HCT116 (cell line): Measurements from ENCODE around the gene POLR3A. TPM values are rescaled to one million over a fixed set of nuclear protein-coding genes. Genes with fewer than 3 reads are reported as not detected.

Experiments
- ATAC-seq: fragments of 200-7000 bp; cut with Tn5 transposase; 2 replicates; pipeline ENCODE4 v1.9.1; 2020; ENCODE audit warnings: mild to moderate bottlenecking, moderate library complexity
- BruUV-seq: library from RNA; stranded (reverse); fragments of 400-500 nt; replicated peaks from 2 replicates; lab custom pipeline; 2021; lab: Mats Ljungman, UMichigan
- CTCF ChIA-PET: fragments of 300-600 bp; sonication (Branson Sonifier 250); formaldehyde crosslinking; loops from one replicate; lab custom pipeline; 2021; ENCODE audit warnings: antibody characterized with exemption; lab: Charles Lee
- POLR2A ChIA-PET: fragments of 300-600, 350-600 bp; sonication (Branson Sonifier 250); formaldehyde crosslinking; loops from one replicate; lab custom pipeline; 2021; ENCODE audit warnings: antibody characterized with exemption; lab: Charles Lee
- RAD21 ChIA-PET, 2 experiments: fragments of 300-600 bp; sonication (Branson Sonifier 250); formaldehyde crosslinking; loops; one replicate each; lab custom pipeline; 2023; ENCODE audit warnings: low total read pairs in 2 of 2; ENCODE audit not compliant: uncharacterized antibody in 2 of 2, unreplicated experiment in 2 of 2, low non-redundant PET in 1 of 2; lab: Charles Lee
- DNase-seq: peaks from one replicate; pipeline ENCODE4 v3.0.0-alpha.2; 2010; ENCODE audit warnings: low read depth, low spot score
- H2AFZ ChIP-seq: fragments of 200-600 bp; shearing (Covaris generic), sonication (generic); 2 replicates; pipeline ENCODE4 v1.6.1; 2017; ENCODE audit warnings: low read depth, mixed run types, mixed read lengths, antibody characterized with exemption, low read length; ENCODE audit not compliant: poor library complexity, severe bottlenecking
- H3K27ac ChIP-seq: 2 replicates; pipeline ENCODE4 v1.5.1; 2012; ENCODE audit warnings: low read depth, low read length
- H3K27me3 ChIP-seq: fragments of 200-600 bp; sonication (generic); 2 replicates; pipeline ENCODE4 v1.6.1; 2016; ENCODE audit warnings: mixed run types, low read length, mixed read lengths; ENCODE audit not compliant: insufficient read depth
- H3K36me3 ChIP-seq, 2 experiments: fragments of 200-500 bp in 1 of 2; fragments of 200-600 bp in 1 of 2; sonication (Bioruptor generic) in 1 of 2; sonication (generic) in 1 of 2; 2 replicates each; pipeline versions ENCODE4 v1.5.1 to v1.6.1; 2014 to 2016; ENCODE audit warnings: low read length in 2 of 2, inconsistent platforms in 1 of 2, mixed read lengths in 1 of 2, mixed run types in 1 of 2; ENCODE audit not compliant: insufficient read depth in 2 of 2, control insufficient read depth in 1 of 2
- H3K4me1 ChIP-seq, 2 experiments: fragments of 200-600 bp in 1 of 2; sonication (generic) in 1 of 2; 2 replicates each; pipeline versions ENCODE4 v1.5.1 to v1.6.1; 2012 to 2017; ENCODE audit warnings: low read length in 2 of 2, inconsistent platforms in 1 of 2, mild to moderate bottlenecking in 1 of 2, mixed read lengths in 1 of 2, mixed run types in 1 of 2, moderate library complexity in 1 of 2; ENCODE audit not compliant: insufficient read depth in 2 of 2, control insufficient read depth in 1 of 2
- H3K4me2 ChIP-seq: fragments of 200-600 bp; sonication (generic); 2 replicates; pipeline ENCODE4 v1.6.1; 2017; ENCODE audit warnings: mixed run types, low read length, mixed read lengths
- H3K4me3 ChIP-seq, 2 experiments: fragments of 200-600 bp in 1 of 2; sonication (generic) in 1 of 2; replicated peaks in 1 of 2; 2 replicates each; pipeline ENCODE4 v1.5.1; 2011 to 2016; ENCODE audit warnings: low read length in 2 of 2, control low read depth in 1 of 2, low read depth in 1 of 2, mild to moderate bottlenecking in 1 of 2, mixed read lengths in 1 of 2, mixed run types in 1 of 2
- H3K79me2 ChIP-seq: fragments of 200-600 bp; sonication (generic); 2 replicates; pipeline ENCODE4 v1.6.1; 2017; ENCODE audit warnings: mild to moderate bottlenecking, mixed run types, low read length, moderate library complexity, mixed read lengths; ENCODE audit not compliant: insufficient read depth
- H3K9ac ChIP-seq: fragments of 200-600 bp; sonication (generic); 2 replicates; pipeline ENCODE4 v1.6.1; 2016; ENCODE audit warnings: low read length, mixed read lengths
- H3K9me2 ChIP-seq: fragments of 200-600 bp; sonication (generic), shearing (Covaris generic); 2 replicates; pipeline ENCODE4 v1.6.1; 2017; ENCODE audit warnings: mixed run types, mild to moderate bottlenecking, moderate library complexity; ENCODE audit not compliant: insufficient read depth
- H3K9me3 ChIP-seq, 2 experiments: fragments of 200-500 bp in 1 of 2; fragments of 200-600 bp in 1 of 2; sonication (Bioruptor generic) in 1 of 2; sonication (generic) in 1 of 2; 2 replicates each; pipeline ENCODE4 v1.6.1; 2014 to 2017; ENCODE audit warnings: low read length in 2 of 2, mixed read lengths in 2 of 2, inconsistent platforms in 1 of 2, low read depth in 1 of 2, mild to moderate bottlenecking in 1 of 2, mixed run types in 1 of 2, moderate library complexity in 1 of 2; ENCODE audit not compliant: control insufficient read depth in 1 of 2, insufficient read depth in 1 of 2
- H4K20me1 ChIP-seq: fragments of 200-600 bp; sonication (generic), shearing (Covaris generic); 2 replicates; pipeline ENCODE4 v1.6.1; 2017; ENCODE audit warnings: mixed run types, mild to moderate bottlenecking, moderate library complexity; ENCODE audit not compliant: insufficient read depth
- CEBPB ChIP-seq: IDR thresholded peaks from 2 replicates; pipeline ENCODE4 v1.6.1; 2012; ENCODE audit warnings: low read depth
- EGR1 ChIP-seq: IDR thresholded peaks from 2 replicates; pipeline ENCODE4 v1.6.1; 2012; ENCODE audit warnings: low read depth
- EZH2phosphoT487 ChIP-seq: fragments of 200-600 bp; IDR thresholded peaks from 2 replicates; pipeline ENCODE4 v1.6.1; 2018; ENCODE audit warnings: antibody characterized with exemption, borderline replicate concordance
- SRF ChIP-seq: IDR thresholded peaks from 2 replicates; pipeline ENCODE4 v1.6.1; 2012; ENCODE audit warnings: low read depth
- intact Hi-C: fragments of 100-400 bp; cut with micrococcal nuclease; formaldehyde crosslinking; loops from 2 replicates; pipeline ENCODE4 v1.10.0; 2022
- total RNA-seq: library from RNA; stranded (reverse); gene quantifications from one replicate; pipeline ENCODE4 v1.2.1, GENCODE V29; 2021; ENCODE audit not compliant: unreplicated experiment

POLR3A gene
- total RNA-seq, 1 experiment from 2014 or later: 26.6 TPM

GRCh38 chr10:77989081-77989724 lies 40.1 kb downstream of the POLR3A start:
- Histone ChIP-seq H3K36me3 (peaks cover 59 to 77% of the 10 kb centered on the region in 2 experiments), H4K20me1 (no peaks in the 10 kb centered on the region)
- intact Hi-C loops: no loop called here
- TF ChIP-seq CEBPB: no peak
- TF ChIP-seq, all 23 proteins: peak for 0
- ChIA-PET RAD21 (no interaction called here), CTCF (no interaction called here), POLR2A (no interaction called here)
- H3K79me2 ChIP-seq: no peaks in the 10 kb centered on the region
- no peak overlapping the region for H3K9ac ChIP-seq
- no peaks in the 10 kb centered on the region for H3K9me2 ChIP-seq
- H3K27ac ChIP-seq: no peak overlapping the region
- DNase-seq (no peak), ATAC-seq (no peak)
- no peaks in the 10 kb centered on the region for H3K27me3 ChIP-seq
- no peak overlapping the region for H3K4me2 ChIP-seq
- no peaks in the 10 kb centered on the region for H3K4me1 ChIP-seq
- no peaks in the 10 kb centered on the region for H3K9me3 ChIP-seq
- no peak overlapping the region for H3K4me3 ChIP-seq
- no TSS peak for BruUV-seq
- no peak overlapping the region for H2AFZ ChIP-seq

- Histone ChIP-seq H3K79me2 (no peaks in the 10 kb centered on the region), H3K9me3 (no peaks in the 10 kb centered on the region), H3K4me3 (no peak overlapping the region), H2AFZ (no peak overlapping the region), H3K9ac (no peak overlapping the region), H3K36me3 (peaks cover 52 to 71% of the 10 kb centered on the region in 2 experiments), H3K4me2 (no peak overlapping the region), H3K9me2 (no peaks in the 10 kb centered on the region), H4K20me1 (no peaks in the 10 kb centered on the region), H3K27me3 (no peaks in the 10 kb centered on the region), H3K4me1 (no peaks in the 10 kb centered on the region), H3K27ac (no peak overlapping the region)
- no TSS peak for BruUV-seq
- intact Hi-C loops: no loop called here
- DNase-seq (no peak), ATAC-seq (no peak)
- no peak for TF ChIP-seq EZH2phosphoT487
- no peak for TF ChIP-seq EGR1
- TF ChIP-seq SRF: no peak
- RAD21 ChIA-PET: no interaction called here
- CTCF ChIA-PET: no interaction called here
- POLR2A ChIA-PET: no interaction called here
Observed at GRCh38 chr10:77987671-77988255, 41.6 kb downstream of the POLR3A start.
